GM12878 (cell line): ENCODE results near the gene DNAJC6. TPM values are rescaled to one million over a fixed set of nuclear protein-coding genes. Genes with fewer than 3 reads are reported as not detected.

Experiments used
- ATAC-seq: fragments of 200-7000 bp; cut with Tn5 transposase; 3 replicates; pipeline ENCODE4 v1.9.1; 2020; ENCODE audit warnings: mild to moderate bottlenecking, moderate library complexity
- BruUV-seq: library from RNA; stranded (reverse); fragments of 400-500 nt; replicated peaks from 2 replicates; lab custom pipeline; 2021; lab: Mats Ljungman, UMichigan
- CTCF ChIA-PET: fragments of 300-600 bp; sonication (Branson Sonifier 250); formaldehyde crosslinking; extraction: SDS; loops from one replicate; lab custom pipeline; 2021; ENCODE audit warnings: inconsistent platforms; lab: Yijun Ruan, JAX
- POLR2A ChIA-PET: fragments of 350-600 bp; formaldehyde crosslinking; extraction: SDS; loops from one replicate; lab custom pipeline; 2021; ENCODE audit warnings: inconsistent platforms; lab: Charles Lee
- RAD21 ChIA-PET: fragments of 300-600 bp; sonication (Branson Sonifier 250); formaldehyde crosslinking; loops from one replicate; lab custom pipeline; 2023; ENCODE audit warnings: antibody characterized with exemption; ENCODE audit not compliant: unreplicated experiment; lab: Charles Lee
- SMC1A ChIA-PET: fragments of 300-600 bp; sonication (Branson Sonifier 250); formaldehyde crosslinking; loops from one replicate; lab custom pipeline; 2023; ENCODE audit not compliant: unreplicated experiment, uncharacterized antibody; lab: Charles Lee
- DNase-seq: peaks from one replicate; pipeline ENCODE4 v3.0.0-alpha.2; 2011; ENCODE audit warnings: low read depth, low spot score
- FAIRE-seq: peaks from 3 replicates; lab custom pipeline; 2011; peaks lifted over from hg19 to GRCh38; lab: Jason Lieb, UNC
- H2AFZ ChIP-seq: 2 replicates; pipeline ENCODE4 v1.6.0; 2011; ENCODE audit warnings: low read depth, low read length, control low read depth; ENCODE audit not compliant: control insufficient read depth
- H3K27ac ChIP-seq: 2 replicates; pipeline ENCODE4 v1.5.1; 2011; ENCODE audit warnings: control low read depth; ENCODE audit not compliant: control insufficient read depth, insufficient read depth
- H3K27me3 ChIP-seq, 2 experiments: replicated peaks in 1 of 2; 2 replicates each; pipeline versions ENCODE4 v1.6.0 to v1.6.1; 2011; ENCODE audit warnings: low read length in 1 of 2; ENCODE audit not compliant: control insufficient read depth in 2 of 2, insufficient read depth in 2 of 2
- H3K36me3 ChIP-seq, 2 experiments: 2 replicates each; pipeline ENCODE4 v1.5.1; 2011; ENCODE audit warnings: low read length in 1 of 2; ENCODE audit not compliant: control insufficient read depth in 2 of 2, insufficient read depth in 2 of 2
- H3K4me1 ChIP-seq: 2 replicates; pipeline ENCODE4 v1.6.1; 2011; ENCODE audit warnings: mild to moderate bottlenecking, low read length, moderate library complexity, mixed read lengths; ENCODE audit not compliant: control insufficient read depth, insufficient read depth
- H3K4me2 ChIP-seq: 2 replicates; pipeline ENCODE4 v1.6.0; 2011; ENCODE audit warnings: control low read depth; ENCODE audit not compliant: control insufficient read depth, insufficient read depth
- H3K4me3 ChIP-seq: fragments of 200-600 bp; sonication (generic); 2 replicates; pipeline ENCODE4 v1.5.1; 2016
- H3K79me2 ChIP-seq: 2 replicates; pipeline ENCODE4 v1.6.0; 2011; ENCODE audit warnings: low read length; ENCODE audit not compliant: control insufficient read depth, insufficient read depth
- H3K9ac ChIP-seq: 2 replicates; pipeline ENCODE4 v1.8.0; 2011; ENCODE audit warnings: low read length, control low read depth, mixed read lengths; ENCODE audit not compliant: control insufficient read depth, insufficient read depth
- H3K9me3 ChIP-seq: replicated peaks from 3 replicates; pipeline ENCODE4 v1.5.1; 2011; ENCODE audit warnings: mild to moderate bottlenecking, low read length; ENCODE audit not compliant: control insufficient read depth, insufficient read depth
- H4K20me1 ChIP-seq: 2 replicates; pipeline ENCODE4 v1.6.0; 2011; ENCODE audit not compliant: control insufficient read depth, insufficient read depth
- FOXM1 ChIP-seq: IDR thresholded peaks from 2 replicates; pipeline ENCODE4 v1.6.1; 2012; ENCODE audit warnings: low read depth, mild to moderate bottlenecking, inconsistent platforms, low read length, moderate library complexity
- MEF2A ChIP-seq: IDR thresholded peaks from 2 replicates; pipeline ENCODE4 v1.6.1; 2011; ENCODE audit warnings: low read depth, mild to moderate bottlenecking, low read length, moderate library complexity; ENCODE audit not compliant: insufficient read depth
- REST ChIP-seq: IDR thresholded peaks from 2 replicates; pipeline ENCODE4 v1.6.1; 2012; ENCODE audit warnings: mild to moderate bottlenecking, low read depth, low read length
- YBX1 ChIP-seq: fragments of 450-650 bp; IDR thresholded peaks from 2 replicates; pipeline ENCODE4 v1.6.1; 2016; ENCODE audit warnings: antibody characterized with exemption
- ZNF24 ChIP-seq: fragments of 450-650 bp; IDR thresholded peaks from 2 replicates; pipeline ENCODE4 v1.6.1; 2017; ENCODE audit warnings: antibody characterized with exemption, mild to moderate bottlenecking
- ZNF622 ChIP-seq: fragments of 450-650 bp; IDR thresholded peaks from 2 replicates; pipeline ENCODE4 v1.6.1; 2017; ENCODE audit warnings: mild to moderate bottlenecking, inconsistent platforms
- WGBS: methylation state at CpG from one replicate; pipeline ENCODE4 v1.1.6; 2016; ENCODE audit warnings: low lambda C conversion rate; ENCODE audit not compliant: insufficient replicate concordance, insufficient coverage; ENCODE audit errors: missing lambda C conversion rate; 5-methylcytosine and 5-hydroxymethylcytosine counted together
- in situ Hi-C: fragments of 300-500 bp; cut with MboI; formaldehyde crosslinking; loops from 9 replicates; pipeline ENCODE4 v1.14.3; 2018; ENCODE audit warnings: mixed read lengths
- intact Hi-C: fragments of 100-400 bp; cut with micrococcal nuclease; formaldehyde crosslinking; loops from one replicate; pipeline ENCODE4 v1.14.2; 2022; ENCODE audit not compliant: unreplicated experiment
- polyA plus RNA-seq, 11 experiments: library from polyadenylated mRNA; depleted of rRNA in 4 of 11; unstranded in 6 of 11; stranded (reverse) in 5 of 11; fragments of >200 nt; fragmentation: Nextera tagmentation in 4 of 11; fragmentation: Illumina TruSeq in 1 of 11; extraction: Ambion mirVana in 4 of 11; extraction: Trizol in 1 of 11; gene quantifications; 1 replicate in 1 of 11; 2 replicates in 10 of 11; pipeline versions ENCODE4 v1.2.1 to v1.2.3, GENCODE V29; 2011 to 2016; ENCODE audit warnings: inconsistent platforms in 2 of 11, missing spikeins in 2 of 11, low read depth in 1 of 11
- total RNA-seq, 4 experiments: library from RNA; depleted of rRNA in 3 of 4; stranded (reverse); fragments of >200 nt in 3 of 4; fragmentation: Illumina TruSeq in 1 of 4; extraction: Trizol in 1 of 4; gene quantifications; 2 replicates each; pipeline versions ENCODE4 v1.2.1 to v1.2.3, GENCODE V29; 2013 to 2021

Gene DNAJC6
- total and polyA plus RNA-seq, 10 of the 15 experiments (the other 5 are each of a cell fraction or from before 2014, with no cell fraction given), result 0.08 to 4.3 (median 2.7) TPM

GRCh38 chr1:65319141-65319540 lies 9.8 kb downstream of the DNAJC6 start:
- no peak for FAIRE-seq
- TF ChIP-seq ZNF24 (no peak), MEF2A (no peak), REST (no peak), ZNF622 (no peak), YBX1 (no peak), FOXM1 (no peak)
- Histone ChIP-seq H3K79me2 (no peaks in the 10 kb centered on the region), H3K36me3 (no peaks in the 10 kb centered on the region), H3K4me3 (no peak overlapping the region), H3K27ac (no peak overlapping the region), H3K9ac (no peak overlapping the region), H3K4me1 (no peaks in the 10 kb centered on the region), H4K20me1 (no peaks in the 10 kb centered on the region), H3K9me3 (no peaks in the 10 kb centered on the region; the same call in 1 of the 3 replicates), H2AFZ (no peak overlapping the region), H3K4me2 (no peak overlapping the region), H3K27me3 (no peaks in the 10 kb centered on the region)
- DNase-seq, result no peak
- SMC1A ChIA-PET, result no interaction called here
- POLR2A ChIA-PET, result no interaction called here
- in situ Hi-C loops, result no loop called here
- CTCF ChIA-PET, result no interaction called here
- intact Hi-C loops, result no loop called here
- no peak for ATAC-seq
- BruUV-seq, result no TSS peak
- 98% methylated on average over 3 of the region's 3 CpGs for WGBS
- RAD21 ChIA-PET, result no interaction called here
